Panc1 (cell line): ENCODE results near the gene ZBTB18.

Source experiments
- CTCF ChIP-seq: fragments of 450-650 bp; IDR thresholded peaks from 2 replicates; pipeline ENCODE4 v1.5.1; 2017; ENCODE audit warnings: mild to moderate bottlenecking
- POLR2AphosphoS5 ChIP-seq: IDR thresholded peaks from 2 replicates; pipeline ENCODE4 v1.6.1; 2012; ENCODE audit warnings: mild to moderate bottlenecking, low read depth, low read length, moderate library complexity
- TCF7L2 ChIP-seq: IDR thresholded peaks from 2 replicates; pipeline ENCODE4 v1.6.1; 2011; ENCODE audit warnings: mild to moderate bottlenecking, low read depth, low read length, inconsistent platforms
- TF ChIP-seq, protein P1 (sequence below), 2 experiments: IDR thresholded peaks; 2 replicates each; pipeline ENCODE4 v1.6.1; 2011 to 2012; ENCODE audit warnings: low read depth in 2 of 2, control low read depth in 1 of 2, low read length in 1 of 2, mild to moderate bottlenecking in 1 of 2, moderate library complexity in 1 of 2; ENCODE audit not compliant: insufficient read depth in 1 of 2

GRCh38 chr1:244049162-244050013 is 1.7 kb upstream of the ZBTB18 start:
- TF ChIP-seq POLR2AphosphoS5 (no peak), CTCF (no peak), TCF7L2 (no peak)
- TF ChIP-seq, protein P1, sequence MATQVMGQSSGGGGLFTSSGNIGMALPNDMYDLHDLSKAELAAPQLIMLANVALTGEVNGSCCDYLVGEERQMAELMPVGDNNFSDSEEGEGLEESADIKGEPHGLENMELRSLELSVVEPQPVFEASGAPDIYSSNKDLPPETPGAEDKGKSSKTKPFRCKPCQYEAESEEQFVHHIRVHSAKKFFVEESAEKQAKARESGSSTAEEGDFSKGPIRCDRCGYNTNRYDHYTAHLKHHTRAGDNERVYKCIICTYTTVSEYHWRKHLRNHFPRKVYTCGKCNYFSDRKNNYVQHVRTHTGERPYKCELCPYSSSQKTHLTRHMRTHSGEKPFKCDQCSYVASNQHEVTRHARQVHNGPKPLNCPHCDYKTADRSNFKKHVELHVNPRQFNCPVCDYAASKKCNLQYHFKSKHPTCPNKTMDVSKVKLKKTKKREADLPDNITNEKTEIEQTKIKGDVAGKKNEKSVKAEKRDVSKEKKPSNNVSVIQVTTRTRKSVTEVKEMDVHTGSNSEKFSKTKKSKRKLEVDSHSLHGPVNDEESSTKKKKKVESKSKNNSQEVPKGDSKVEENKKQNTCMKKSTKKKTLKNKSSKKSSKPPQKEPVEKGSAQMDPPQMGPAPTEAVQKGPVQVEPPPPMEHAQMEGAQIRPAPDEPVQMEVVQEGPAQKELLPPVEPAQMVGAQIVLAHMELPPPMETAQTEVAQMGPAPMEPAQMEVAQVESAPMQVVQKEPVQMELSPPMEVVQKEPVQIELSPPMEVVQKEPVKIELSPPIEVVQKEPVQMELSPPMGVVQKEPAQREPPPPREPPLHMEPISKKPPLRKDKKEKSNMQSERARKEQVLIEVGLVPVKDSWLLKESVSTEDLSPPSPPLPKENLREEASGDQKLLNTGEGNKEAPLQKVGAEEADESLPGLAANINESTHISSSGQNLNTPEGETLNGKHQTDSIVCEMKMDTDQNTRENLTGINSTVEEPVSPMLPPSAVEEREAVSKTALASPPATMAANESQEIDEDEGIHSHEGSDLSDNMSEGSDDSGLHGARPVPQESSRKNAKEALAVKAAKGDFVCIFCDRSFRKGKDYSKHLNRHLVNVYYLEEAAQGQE (IDR thresholded peaks at IDR 0.05; ENCODE audit: insufficient read depth in 1 of 2, low read depth in 2 of 2, low read length in 1 of 2), result no peak
